GM18870 (cell line): ENCODE data around the gene ACTL7A.
A peak's percentile ranks its signal among the peaks of the same experiment; 100 is the strongest.
"Not testable (repeated sequence)": the region's sequence is repeated elsewhere in the genome, so short reads cannot be mapped to it uniquely, and the experiment has no call there.

Source experiments
- ATAC-seq: cut with Tn5 transposase; IDR thresholded peaks from one replicate; pipeline ENCODE4 v1.9.1; 2021; ENCODE audit warnings: moderate library complexity; ENCODE audit not compliant: unreplicated experiment

ACTL7A gene

DNA sequence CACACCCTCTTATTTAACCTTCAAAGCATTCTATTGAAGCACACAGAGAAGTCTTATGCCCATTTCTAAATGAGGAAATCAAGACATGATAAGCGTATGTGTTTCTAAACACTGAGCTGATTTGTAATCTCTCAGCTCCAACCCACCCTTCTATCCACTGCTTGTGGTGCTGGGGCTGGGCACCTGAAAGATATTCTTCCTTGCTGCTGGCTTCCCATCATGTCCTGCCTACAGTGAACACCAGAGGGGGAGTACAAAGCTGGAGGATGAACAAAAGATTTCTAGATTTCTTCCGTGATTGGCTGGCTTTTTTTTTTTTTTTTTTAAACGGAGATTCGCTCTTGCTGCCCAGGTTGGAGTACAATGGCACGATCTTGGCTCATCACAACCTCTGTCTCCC, 14.4 kb downstream of the ACTL7A start:
- no peak for ATAC-seq

- ATAC-seq = no peak
These were observed 15.5 kb downstream of the ACTL7A start for GRCh38 chr9:108877524-108877923.

- ATAC-seq = no peak
These were observed 18.8 kb downstream of the ACTL7A start for GRCh38 chr9:108880738-108881316.

- no peak for ATAC-seq
These were observed 20.2 kb downstream of the ACTL7A start for GRCh38 chr9:108882052-108882888.

DNA sequence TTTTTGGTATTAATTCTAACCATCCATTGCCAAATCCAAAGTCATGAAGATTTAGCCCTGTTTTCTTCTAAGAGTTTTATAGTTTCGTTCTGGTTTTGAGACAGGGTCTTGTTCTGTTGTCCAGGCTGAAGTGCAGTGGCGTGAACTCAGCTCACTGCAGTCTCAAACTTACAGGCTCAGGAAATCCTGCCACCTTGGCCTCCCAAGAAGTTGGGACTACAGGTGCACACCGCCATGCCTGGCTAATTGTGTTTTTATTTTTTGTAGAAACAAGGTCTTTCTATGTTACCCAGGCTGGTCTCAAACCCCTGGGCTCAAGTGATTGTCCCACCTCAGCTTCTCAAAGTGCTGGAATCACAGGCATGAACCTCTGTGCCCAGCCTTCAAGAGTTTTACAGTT, 21.0 kb downstream of the ACTL7A start:
- no peak for ATAC-seq

GRCh38 chr9:108884701-108885100, 22.6 kb downstream of the ACTL7A start:
- ATAC-seq = no peak

- peak; percentile 99 for ATAC-seq
These were observed 23.7 kb downstream of the ACTL7A start for GRCh38 chr9:108885643-108886348.

DNA sequence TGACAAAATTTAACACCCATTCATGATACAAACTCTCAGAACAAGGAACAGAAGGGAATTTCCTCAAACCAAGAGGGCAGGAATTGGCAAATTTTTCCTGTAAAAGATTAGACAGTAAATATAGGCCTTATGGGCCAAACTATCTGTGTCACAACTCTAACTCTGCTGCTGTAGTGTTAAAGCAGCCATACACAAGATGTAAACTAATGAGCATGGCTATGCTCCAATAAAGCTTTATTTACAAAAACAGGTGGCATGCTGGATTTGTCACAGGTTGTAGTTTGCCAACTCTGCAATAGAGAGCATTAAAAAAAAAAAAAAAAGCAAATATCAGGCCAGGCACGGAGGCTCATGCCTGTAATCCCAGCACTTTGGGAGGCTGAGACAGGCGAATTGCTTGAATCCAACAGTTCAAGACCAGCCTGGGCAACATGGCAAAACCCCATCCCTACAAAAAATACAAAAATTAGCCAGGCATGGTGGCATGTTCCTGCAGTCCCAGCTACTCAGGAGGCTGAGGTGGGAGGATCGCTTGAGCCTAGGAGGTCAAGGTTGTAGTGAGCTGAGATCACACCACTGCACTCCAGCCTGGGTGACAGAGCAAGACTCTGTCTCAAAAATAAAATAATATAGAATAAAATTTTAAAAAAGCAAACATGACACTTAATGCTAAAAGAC, 24.7 kb downstream of the ACTL7A start:
- ATAC-seq = not testable (repeated sequence)

GRCh38 chr9:108889649-108890067, 27.6 kb downstream of the ACTL7A start:
- ATAC-seq = no peak

- no peak for ATAC-seq
These were observed 32.3 kb downstream of the ACTL7A start for GRCh38 chr9:108894225-108894997.

GRCh38 chr9:108897324-108898096, 35.4 kb downstream of the ACTL7A start:
- ATAC-seq = no peak

GRCh38 chr9:108899023-108899695, 37.1 kb downstream of the ACTL7A start:
- not testable (repeated sequence) for ATAC-seq

DNA sequence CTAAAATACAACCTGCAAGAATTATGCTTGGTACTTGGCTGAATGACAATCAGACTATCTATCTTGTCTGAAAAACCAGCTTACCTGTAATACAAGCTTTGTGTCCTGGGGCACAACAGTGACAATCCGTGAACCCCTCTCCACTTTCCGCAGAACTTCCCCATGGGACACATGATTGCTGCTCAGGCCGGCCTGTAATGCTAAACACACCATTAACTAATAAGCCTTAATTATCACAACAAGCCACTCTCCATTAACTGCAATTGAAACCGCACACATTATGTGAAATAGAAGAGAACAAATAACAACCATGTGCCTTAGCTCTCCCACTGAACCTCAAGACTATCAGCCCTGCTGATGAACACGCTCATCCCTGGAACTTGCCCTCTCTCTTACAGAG, 38.1 kb downstream of the ACTL7A start:
- no peak for ATAC-seq

DNA sequence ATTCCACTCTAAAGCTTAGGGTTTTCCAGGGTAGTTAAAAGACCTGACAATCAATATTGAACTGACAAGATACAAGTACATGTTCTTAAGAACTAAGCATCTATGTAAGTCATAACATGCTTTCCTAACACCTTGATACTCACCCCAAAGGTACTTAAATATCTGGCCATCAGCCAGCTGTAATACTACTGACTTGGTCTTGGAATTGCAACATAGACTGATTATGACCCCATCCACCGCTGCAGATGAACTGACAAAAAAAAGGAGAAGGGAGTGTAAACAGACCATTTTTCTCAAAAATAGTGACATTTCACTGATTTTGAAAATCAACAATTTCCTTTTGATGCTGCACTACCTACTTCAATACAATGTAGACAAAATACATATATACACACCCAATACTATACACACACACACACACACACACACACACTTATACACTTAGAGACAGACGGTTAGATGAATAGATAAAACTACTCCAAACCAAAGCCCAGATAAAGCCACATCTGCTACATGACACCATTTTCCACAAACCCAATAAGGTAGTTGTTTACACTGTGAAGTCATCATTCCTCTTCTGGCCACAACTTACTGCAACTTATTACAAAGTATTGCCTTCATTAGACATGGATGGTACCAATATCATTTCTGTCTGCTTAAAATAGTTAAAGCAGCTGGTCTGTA, 41.5 kb downstream of the ACTL7A start:
- ATAC-seq = no peak

DNA sequence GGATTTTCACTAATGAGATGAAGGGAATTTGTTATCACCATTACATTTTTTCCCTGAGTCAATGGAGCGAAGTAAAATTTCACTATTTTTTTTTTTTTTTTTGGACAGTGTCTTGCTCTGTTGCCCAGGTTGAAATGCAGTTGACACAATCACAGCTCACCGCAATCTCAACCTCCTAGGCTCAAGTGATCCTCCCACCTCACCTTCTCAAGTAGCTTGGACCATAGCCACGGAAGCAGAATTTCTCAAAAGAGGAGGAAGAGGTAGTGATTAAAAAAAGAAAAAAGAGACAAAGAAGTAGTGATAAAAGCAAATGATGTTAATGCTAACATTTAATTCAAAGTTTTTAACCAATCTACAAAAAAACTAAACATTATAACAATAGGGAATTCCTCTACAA, 42.1 kb downstream of the ACTL7A start:
- no peak for ATAC-seq

DNA sequence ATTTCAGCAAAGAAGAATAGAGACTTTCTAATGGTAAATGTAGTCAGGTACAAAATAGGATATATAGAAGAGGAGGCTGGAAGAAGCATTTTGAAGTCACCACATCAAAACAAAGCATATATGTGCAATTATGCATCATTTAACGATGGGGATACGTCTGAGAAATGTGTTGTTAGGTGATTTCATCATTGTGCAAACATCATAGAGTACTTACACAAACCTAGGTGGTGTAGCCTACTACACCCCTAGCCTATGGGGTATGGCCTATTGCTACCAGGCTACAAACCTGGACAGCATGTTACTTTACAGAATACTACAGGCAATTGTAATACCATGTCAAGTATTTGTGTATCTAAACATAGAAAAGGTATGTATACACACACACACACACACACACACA, 43.4 kb downstream of the ACTL7A start:
- no peak for ATAC-seq

- no peak for ATAC-seq
These were observed 48.3 kb downstream of the ACTL7A start for GRCh38 chr9:108910402-108910801.

DNA sequence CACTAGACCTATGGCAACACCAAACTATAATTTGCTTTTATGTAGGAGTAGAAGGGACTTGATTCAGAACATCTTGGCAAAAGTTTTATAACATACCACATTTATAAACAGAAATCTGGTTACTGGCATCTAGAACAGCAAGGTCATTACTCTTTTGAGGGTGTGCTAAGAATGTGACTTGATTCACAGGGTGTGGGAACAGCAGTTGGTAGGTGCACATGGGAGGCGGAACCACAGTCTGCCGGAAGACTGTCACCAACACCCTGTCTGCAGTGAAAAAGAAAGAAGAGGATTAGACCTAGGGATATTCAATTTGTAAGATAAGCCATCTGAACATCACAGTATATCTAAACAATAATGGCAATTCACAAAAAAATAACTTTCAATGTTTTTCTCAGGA, 48.8 kb downstream of the ACTL7A start:
- no peak for ATAC-seq

DNA sequence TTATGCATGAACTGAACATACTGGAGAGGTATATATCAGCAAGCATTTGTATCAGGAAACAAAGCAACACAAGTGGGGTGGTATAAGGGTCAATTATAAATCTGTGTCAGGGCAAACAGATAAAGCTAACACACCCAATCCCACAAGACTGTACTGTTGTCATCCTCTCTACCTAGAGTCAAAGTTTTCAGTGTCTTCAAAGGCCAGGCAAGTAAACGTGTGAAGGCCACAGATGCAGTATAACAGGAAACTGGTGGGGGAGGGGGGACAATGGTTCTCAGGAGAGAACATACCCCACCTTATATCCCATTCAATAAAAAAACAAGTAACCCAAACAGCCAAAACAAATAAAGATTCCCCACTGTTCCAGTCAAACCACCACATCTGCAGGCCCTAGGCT, 49.8 kb downstream of the ACTL7A start:
- no peak for ATAC-seq
